Measurements from ENCODE around the gene DOCK1.

The DOCK1 gene

DNA sequence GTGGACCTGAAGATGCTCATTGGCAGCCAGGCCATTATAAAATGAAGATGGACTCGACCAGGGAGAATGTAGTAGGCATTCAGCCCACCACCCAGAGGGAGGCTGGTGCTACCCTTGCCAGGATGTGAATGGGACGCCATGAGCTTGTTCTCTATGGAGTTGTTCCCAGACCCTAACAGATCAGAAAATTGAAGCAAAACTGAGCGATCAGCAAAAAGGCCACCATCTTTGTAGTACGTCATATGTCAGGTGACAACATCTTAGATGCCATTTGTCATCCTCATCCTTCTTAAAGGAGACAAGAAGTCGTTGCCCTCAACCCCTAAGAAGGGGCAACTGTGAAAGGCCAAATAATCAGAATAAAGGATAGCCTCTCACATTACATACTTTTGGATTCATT, 61.7 kb downstream of the DOCK1 start:
- DNase-seq (ENCODE audit: low spot score): no peak
- TF ChIP-seq, protein P1, sequence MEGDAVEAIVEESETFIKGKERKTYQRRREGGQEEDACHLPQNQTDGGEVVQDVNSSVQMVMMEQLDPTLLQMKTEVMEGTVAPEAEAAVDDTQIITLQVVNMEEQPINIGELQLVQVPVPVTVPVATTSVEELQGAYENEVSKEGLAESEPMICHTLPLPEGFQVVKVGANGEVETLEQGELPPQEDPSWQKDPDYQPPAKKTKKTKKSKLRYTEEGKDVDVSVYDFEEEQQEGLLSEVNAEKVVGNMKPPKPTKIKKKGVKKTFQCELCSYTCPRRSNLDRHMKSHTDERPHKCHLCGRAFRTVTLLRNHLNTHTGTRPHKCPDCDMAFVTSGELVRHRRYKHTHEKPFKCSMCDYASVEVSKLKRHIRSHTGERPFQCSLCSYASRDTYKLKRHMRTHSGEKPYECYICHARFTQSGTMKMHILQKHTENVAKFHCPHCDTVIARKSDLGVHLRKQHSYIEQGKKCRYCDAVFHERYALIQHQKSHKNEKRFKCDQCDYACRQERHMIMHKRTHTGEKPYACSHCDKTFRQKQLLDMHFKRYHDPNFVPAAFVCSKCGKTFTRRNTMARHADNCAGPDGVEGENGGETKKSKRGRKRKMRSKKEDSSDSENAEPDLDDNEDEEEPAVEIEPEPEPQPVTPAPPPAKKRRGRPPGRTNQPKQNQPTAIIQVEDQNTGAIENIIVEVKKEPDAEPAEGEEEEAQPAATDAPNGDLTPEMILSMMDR (IDR thresholded peaks at IDR 0.05; ENCODE audit: extremely low read depth, missing control alignments): no peak

DNA sequence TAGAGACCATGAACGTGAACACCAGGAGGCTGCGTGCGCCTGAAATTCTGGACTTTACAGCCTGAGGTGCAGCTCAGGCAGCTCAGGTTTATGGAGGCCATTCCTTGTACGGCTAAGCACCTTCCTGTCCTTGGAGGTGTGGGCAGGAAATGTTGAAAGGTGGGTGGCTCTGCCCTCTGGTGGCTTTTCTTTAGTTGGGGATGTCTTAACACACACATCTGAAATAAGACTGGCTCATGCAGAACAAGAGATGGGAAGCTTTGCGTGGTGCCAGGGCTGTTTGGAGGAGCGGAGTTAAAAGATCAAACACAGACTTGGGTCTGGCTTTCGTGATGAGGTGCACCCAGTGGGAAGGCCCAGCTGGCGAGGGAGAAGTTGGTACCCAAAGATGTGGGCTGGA, 64.1 kb downstream of the DOCK1 start:
- DNase-seq (ENCODE audit: low spot score): no peak
- TF ChIP-seq, protein P1 (IDR thresholded peaks at IDR 0.05; ENCODE audit: extremely low read depth, missing control alignments): no peak

DNA sequence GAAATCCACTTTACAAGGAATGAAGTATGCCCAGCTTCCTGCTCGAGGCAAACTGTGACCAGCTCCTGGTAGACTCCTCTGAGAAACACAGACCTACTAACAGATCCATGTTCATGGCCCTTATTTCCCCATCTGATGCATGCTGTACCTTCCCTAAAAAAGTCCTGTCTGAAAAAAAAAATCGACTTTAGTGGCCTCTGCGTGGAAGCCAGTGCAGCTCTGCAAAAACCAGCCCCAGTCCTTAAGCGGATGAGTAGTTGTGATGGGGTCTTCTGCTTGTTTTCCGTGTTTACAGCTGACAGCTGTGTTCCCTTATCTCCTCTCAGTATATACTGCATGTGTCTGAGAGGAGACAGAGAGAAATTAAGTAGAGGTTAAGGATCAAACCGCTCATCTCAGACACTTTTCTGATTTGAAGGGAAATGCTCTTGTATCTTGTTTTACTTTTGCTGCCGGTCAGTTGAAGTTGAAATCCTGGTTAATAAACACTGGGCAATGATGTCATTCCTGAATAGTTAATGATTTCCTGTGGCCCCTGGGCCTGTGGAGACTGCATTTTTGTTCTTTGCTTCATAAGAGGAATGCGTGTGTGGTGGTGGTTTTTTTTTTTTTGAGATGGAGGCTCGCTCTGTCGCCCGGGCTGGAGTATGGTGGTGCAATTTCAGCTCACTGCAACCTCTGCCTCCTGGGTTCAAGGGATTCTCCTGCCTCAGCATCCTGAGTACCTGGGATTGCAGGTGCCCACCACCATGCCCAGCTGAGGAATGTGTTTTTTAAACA, 67.6 kb downstream of the DOCK1 start:
- TF ChIP-seq, protein P1 (IDR thresholded peaks at IDR 0.05; ENCODE audit: extremely low read depth, missing control alignments): no peak
- no peak for DNase-seq (ENCODE audit: low spot score)

DNA sequence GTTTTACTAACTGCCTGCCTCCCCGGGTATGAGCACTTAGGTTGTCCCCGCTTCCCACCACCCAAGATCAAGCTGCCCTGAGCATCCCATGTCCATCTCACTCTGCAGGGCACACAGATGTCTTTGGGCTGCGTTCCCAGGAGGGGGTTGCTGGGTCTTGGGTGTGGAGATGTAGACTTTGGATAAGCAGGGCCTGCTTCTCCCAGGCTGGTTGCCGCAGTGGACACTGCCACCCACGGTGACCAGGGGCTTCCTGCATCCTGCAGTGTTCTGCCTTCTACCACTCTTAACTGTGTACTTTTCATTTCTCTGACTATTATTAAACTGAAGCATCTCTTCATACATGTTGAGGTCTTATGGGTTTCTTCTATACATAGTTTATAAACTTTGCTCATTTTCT, 70.0 kb downstream of the DOCK1 start:
- TF ChIP-seq, protein P1 (IDR thresholded peaks at IDR 0.05; ENCODE audit: extremely low read depth, missing control alignments): no peak
- DNase-seq (ENCODE audit: low spot score): no peak

DNA sequence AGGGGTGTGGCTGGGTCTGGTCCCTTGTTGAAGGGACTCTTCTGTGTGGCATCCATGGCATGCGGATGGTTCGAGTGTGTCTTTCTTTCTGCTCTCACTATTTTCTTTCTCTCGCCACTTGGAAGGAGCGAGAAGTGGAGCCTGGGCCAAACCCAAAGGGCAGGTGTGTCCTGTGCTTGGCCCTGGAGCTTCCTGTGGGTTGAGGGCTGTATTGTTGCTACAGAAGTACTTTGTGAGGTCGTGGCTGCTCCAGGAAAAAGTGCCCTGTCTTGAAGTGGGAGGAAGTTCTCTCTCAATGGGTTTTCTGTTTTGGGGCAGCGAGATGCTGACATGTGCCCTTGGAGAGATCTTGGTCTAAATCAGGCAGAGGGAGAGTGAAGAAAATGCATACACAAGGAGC, 72.0 kb downstream of the DOCK1 start:
- TF ChIP-seq, protein P1 (IDR thresholded peaks at IDR 0.05; ENCODE audit: extremely low read depth, missing control alignments): no peak
- DNase-seq (ENCODE audit: low spot score): no peak

DNA sequence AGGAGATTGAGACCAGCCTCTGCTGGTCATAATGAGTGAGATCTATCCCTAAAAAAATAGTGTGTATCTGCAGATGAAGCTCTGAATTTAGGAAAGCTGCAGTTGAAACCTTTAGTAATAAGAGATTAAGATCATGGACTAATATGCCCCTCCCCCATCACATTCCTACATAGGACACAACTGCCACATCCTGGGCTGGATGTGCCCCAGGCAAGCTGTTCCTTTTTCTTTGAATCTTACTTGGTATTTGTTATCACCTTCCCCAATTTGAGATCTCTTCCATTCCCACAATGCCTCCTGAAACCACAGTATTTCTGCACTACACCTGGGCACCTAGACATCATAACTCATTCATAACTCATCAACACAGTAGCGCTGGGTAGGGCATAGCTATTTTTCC, 74.1 kb downstream of the DOCK1 start:
- TF ChIP-seq, protein P1 (IDR thresholded peaks at IDR 0.05; ENCODE audit: extremely low read depth, missing control alignments): no peak
- DNase-seq (ENCODE audit: low spot score): no peak

DNA sequence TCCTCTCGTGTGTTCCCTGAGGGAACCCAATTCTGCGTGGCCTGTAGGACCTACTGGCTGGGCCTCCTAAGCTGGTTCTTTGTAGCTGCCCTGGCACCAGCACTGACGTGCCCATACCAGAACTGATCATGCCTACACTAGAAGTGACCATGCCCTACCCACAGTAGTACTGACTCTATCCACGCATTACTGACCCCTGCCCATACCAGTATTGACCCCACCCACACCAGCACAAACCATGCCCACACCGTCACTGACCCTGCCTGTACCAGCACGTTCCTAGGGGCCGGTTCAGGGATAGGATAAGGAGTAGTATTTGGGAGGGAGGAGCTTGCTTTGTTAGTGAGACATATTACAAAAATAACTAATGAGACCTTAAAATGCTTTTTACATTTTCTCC, 88.0 kb downstream of the DOCK1 start:
- DNase-seq (ENCODE audit: low spot score): no peak

More for the DNA sequence above, 88.0 kb downstream of the DOCK1 start:
- TF ChIP-seq, protein P1 (IDR thresholded peaks at IDR 0.05; ENCODE audit: extremely low read depth, missing control alignments): no peak
